Esophagus squamous epithelium (tissue), 5 donors: ENCODE results near the gene RAB44. TPM values are rescaled to one million over a fixed set of nuclear protein-coding genes. Genes with fewer than 3 reads are reported as not detected.
A peak's percentile ranks its signal among the peaks of the same experiment; 100 is the strongest.
"Not testable (repeated sequence)": the region's sequence is repeated elsewhere in the genome, so short reads cannot be mapped to it uniquely, and the experiment has no call there.

Experiments used
- DNase-seq: peaks from one replicate; lab custom pipeline; 2025; lab: John Stamatoyannopoulos, UW
- H3K27ac ChIP-seq, 4 donors: fragments of 200-600 bp; sonication (generic); one replicate each; pipeline ENCODE4 v1.5.1; 2016 to 2019; ENCODE audit warnings: mild to moderate bottlenecking in 1 of 4
- H3K27me3 ChIP-seq, 4 donors: fragments of 200-600 bp; sonication (generic); 1 replicate in 3 of 4; 2 replicates in 1 of 4; pipeline versions ENCODE4 v1.5.1 to v1.6.0; 2017 to 2021; ENCODE audit warnings: antibody characterized with exemption in 1 of 4
- H3K36me3 ChIP-seq, 3 donors: fragments of 200-600 bp; sonication (generic); one replicate each; pipeline ENCODE4 v1.5.1; 2016 to 2019
- H3K4me1 ChIP-seq, 3 donors: fragments of 200-600 bp; sonication (generic); one replicate each; pipeline ENCODE4 v1.5.1; 2017 to 2019
- H3K4me3 ChIP-seq, 4 donors: fragments of 200-600 bp; sonication (generic); 1 replicate in 3 of 4; 2 replicates in 1 of 4; pipeline ENCODE4 v1.5.1; 2016 to 2019; ENCODE audit warnings: mild to moderate bottlenecking in 2 of 4, moderate library complexity in 1 of 4
- H3K9me3 ChIP-seq, 3 donors: fragments of 200-600 bp; sonication (generic); one replicate each; pipeline ENCODE4 v1.5.1; 2016 to 2019
- CTCF ChIP-seq, 6 experiments: fragments of 450-650 bp in 4 of 6; fragments of 200-600 bp in 2 of 6; sonication (generic) in 2 of 6; IDR thresholded peaks; one replicate each; pipeline ENCODE4 v1.5.1; 2016 to 2019; ENCODE audit warnings: antibody characterized with exemption in 6 of 6, mild to moderate bottlenecking in 4 of 6, moderate library complexity in 4 of 6
- POLR2A ChIP-seq, 4 donors: fragments of 450-650 bp; IDR thresholded peaks; one replicate each; pipeline ENCODE4 v1.6.1; 2017; ENCODE audit warnings: antibody characterized with exemption in 4 of 4, mild to moderate bottlenecking in 4 of 4, moderate library complexity in 3 of 4
- WGBS, 2 donors: methylation state at CpG; one replicate each; pipeline ENCODE4 v1.1.5; 2018; 5-methylcytosine and 5-hydroxymethylcytosine counted together
- intact Hi-C: fragments of 100-400 bp; cut with DNase I; formaldehyde crosslinking; loops from one replicate; pipeline ENCODE4 v1.15.0; 2022
- total RNA-seq, 4 donors: library from RNA; depleted of rRNA; stranded (reverse); fragments of >200 nt; gene quantifications; one replicate each; pipeline ENCODE4 v1.1.0, GENCODE V29; 2016
- donor health status: DM: yes; HTN: yes; CAD: no.

RAB44 gene
- total RNA-seq, 4 donors from 2014 or later = 0.11 to 0.76 (median 0.18) TPM; not detected in 1

GRCh38 chr6:36720251-36721141 lies 22.9 kb downstream of the RAB44 start:
- Histone ChIP-seq H3K36me3 (no peaks in the 10 kb centered on the region), H3K27me3 (no peaks in the 10 kb centered on the region), H3K27ac (no peak overlapping the region), H3K4me1 (peaks cover 11 to 63% (median 13%) of the 10 kb centered on the region in 3 donors), H3K4me3 (no peak overlapping the region), H3K9me3 (no peaks in the 10 kb centered on the region)
- TF ChIP-seq POLR2A (IDR thresholded peaks at IDR 0.05) = no peak
- TF ChIP-seq CTCF (IDR thresholded peaks at IDR 0.05) = no peak
- intact Hi-C loops = no loop called here
- 85 to 88% methylated on average over 2 of the region's 11 CpGs for WGBS, 2 donors
- no peak for DNase-seq

- no peaks in the 10 kb centered on the region for H3K36me3 ChIP-seq
- no peak for DNase-seq
- peak overlapping the region in 1 of 4 donors; percentile 59 for H3K27ac ChIP-seq
- WGBS, 2 donors = 90% methylated on average over 2 of the region's 15 CpGs; no CpG with 5 or more reads in 1 of the 2 donors
- no peaks in the 10 kb centered on the region for H3K27me3 ChIP-seq
- H3K4me1 ChIP-seq = peaks cover 11 to 53% (median 11%) of the 10 kb centered on the region in 3 donors
- no peaks in the 10 kb centered on the region for H3K9me3 ChIP-seq
- intact Hi-C loops = no loop called here
- H3K4me3 ChIP-seq = no peak overlapping the region
- no peak for TF ChIP-seq POLR2A (IDR thresholded peaks at IDR 0.05)
- no peak for TF ChIP-seq CTCF (IDR thresholded peaks at IDR 0.05)
Observed at GRCh38 chr6:36721369-36722140, 23.9 kb downstream of the RAB44 start.

GRCh38 chr6:36722365-36722764 lies 24.7 kb downstream of the RAB44 start:
- Histone ChIP-seq H3K36me3 (no peaks in the 10 kb centered on the region), H3K4me3 (no peak overlapping the region), H3K27me3 (no peaks in the 10 kb centered on the region), H3K27ac (peak overlapping the region in 3 of 4 donors; percentile 24 to 63 (median 59)), H3K9me3 (no peaks in the 10 kb centered on the region), H3K4me1 (peaks cover 4 to 45% (median 6%) of the 10 kb centered on the region in 3 donors)
- intact Hi-C loops = no loop called here
- no peak for TF ChIP-seq POLR2A (IDR thresholded peaks at IDR 0.05)
- no peak for TF ChIP-seq CTCF (IDR thresholded peaks at IDR 0.05)
- no peak for DNase-seq
- 92% methylated on average over 4 of the region's 10 CpGs; no CpG with 5 or more reads in 1 of the 2 donors for WGBS, 2 donors

- Histone ChIP-seq H3K9me3 (no peaks in the 10 kb centered on the region), H3K27ac (peak overlapping the region in 3 of 4 donors; percentile 24 to 63 (median 59)), H3K4me1 (peaks cover 2 to 40% (median 4%) of the 10 kb centered on the region in 3 donors), H3K27me3 (no peaks in the 10 kb centered on the region), H3K4me3 (no peak overlapping the region), H3K36me3 (no peaks in the 10 kb centered on the region)
- intact Hi-C loops = no loop called here
- 59 to 77% methylated on average over 2 of the region's 2 CpGs for WGBS, 2 donors
- DNase-seq = no peak
- TF ChIP-seq POLR2A (IDR thresholded peaks at IDR 0.05) (no peak), CTCF (IDR thresholded peaks at IDR 0.05) (no peak)
Observed at GRCh38 chr6:36722879-36723278, 25.3 kb downstream of the RAB44 start.

- WGBS, 2 donors = 83 to 87% methylated on average over 4 of the region's 4 CpGs
- intact Hi-C loops, H3K36me3 ChIP-seq, H3K27me3 ChIP-seq, H3K9me3 ChIP-seq, DNase-seq, H3K27ac ChIP-seq, H3K4me3 ChIP-seq: not testable (repeated sequence)
- peaks cover 0 to 33% (median 4%) of the 10 kb centered on the region in 3 donors for H3K4me1 ChIP-seq
Observed at GRCh38 chr6:36723992-36724391, 26.4 kb downstream of the RAB44 start.
